DOHH2 (cell line): ENCODE measurements around the gene NPAS3.

Source experiments
- EZH2phosphoT487 ChIP-seq: fragments of 200-600 bp; sonication (generic); IDR thresholded peaks from 2 replicates; pipeline ENCODE4 v1.6.1; 2017; ENCODE audit warnings: borderline replicate concordance, mild to moderate bottlenecking, antibody characterized with exemption, low read length, moderate library complexity, mixed read lengths
- TF ChIP-seq, protein P1 (sequence below): fragments of 200-600 bp; sonication (generic); IDR thresholded peaks from one replicate; pipeline ENCODE4 v1.5.1; 2014; ENCODE audit warnings: antibody characterized with exemption, mild to moderate bottlenecking, low read depth, low read length; ENCODE audit not compliant: poor library complexity, severe bottlenecking

- TF ChIP-seq, protein P1, sequence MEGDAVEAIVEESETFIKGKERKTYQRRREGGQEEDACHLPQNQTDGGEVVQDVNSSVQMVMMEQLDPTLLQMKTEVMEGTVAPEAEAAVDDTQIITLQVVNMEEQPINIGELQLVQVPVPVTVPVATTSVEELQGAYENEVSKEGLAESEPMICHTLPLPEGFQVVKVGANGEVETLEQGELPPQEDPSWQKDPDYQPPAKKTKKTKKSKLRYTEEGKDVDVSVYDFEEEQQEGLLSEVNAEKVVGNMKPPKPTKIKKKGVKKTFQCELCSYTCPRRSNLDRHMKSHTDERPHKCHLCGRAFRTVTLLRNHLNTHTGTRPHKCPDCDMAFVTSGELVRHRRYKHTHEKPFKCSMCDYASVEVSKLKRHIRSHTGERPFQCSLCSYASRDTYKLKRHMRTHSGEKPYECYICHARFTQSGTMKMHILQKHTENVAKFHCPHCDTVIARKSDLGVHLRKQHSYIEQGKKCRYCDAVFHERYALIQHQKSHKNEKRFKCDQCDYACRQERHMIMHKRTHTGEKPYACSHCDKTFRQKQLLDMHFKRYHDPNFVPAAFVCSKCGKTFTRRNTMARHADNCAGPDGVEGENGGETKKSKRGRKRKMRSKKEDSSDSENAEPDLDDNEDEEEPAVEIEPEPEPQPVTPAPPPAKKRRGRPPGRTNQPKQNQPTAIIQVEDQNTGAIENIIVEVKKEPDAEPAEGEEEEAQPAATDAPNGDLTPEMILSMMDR: no peak
- TF ChIP-seq EZH2phosphoT487: no peak
Observed at GRCh38 chr14:33207467-33208017, 268.9 kb downstream of the NPAS3 start.
